Heart left ventricle (tissue), 16 donors: ENCODE results near the gene IL1RL1. TPM values are rescaled to one million over a fixed set of nuclear protein-coding genes. Genes with fewer than 3 reads are reported as not detected.

Experiments
- ATAC-seq, 4 donors: fragments of 200-7000 bp; cut with Tn5 transposase; one replicate each; pipeline ENCODE4 v1.9.1; 2020 to 2022; ENCODE audit warnings: moderate library complexity in 4 of 4, mild to moderate bottlenecking in 3 of 4, moderate number of reproducible peaks in 1 of 4
- DNase-seq, 5 donors: peaks; one replicate each; pipeline ENCODE4 v3.0.0-alpha.2; 2020
- H3K27ac ChIP-seq, 12 donors: fragments of 200-600 bp; sonication (generic) in 4 of 12; one replicate each; pipeline versions ENCODE4 v1.5.0 to v1.8.0; 2016 to 2022; ENCODE audit warnings: mild to moderate bottlenecking in 2 of 12
- H3K27me3 ChIP-seq, 9 donors: fragments of 200-600 bp; sonication (generic) in 2 of 9; one replicate each; pipeline versions ENCODE4 v1.5.1 to v1.8.0; 2016 to 2022; ENCODE audit warnings: mild to moderate bottlenecking in 3 of 9
- H3K36me3 ChIP-seq, 9 donors: fragments of 200-600 bp; sonication (generic) in 2 of 9; one replicate each; pipeline versions ENCODE4 v1.5.0 to v1.8.0; 2018 to 2022; ENCODE audit warnings: mild to moderate bottlenecking in 2 of 9
- H3K4me1 ChIP-seq, 12 donors: fragments of 200-600 bp; sonication (generic) in 4 of 12; one replicate each; pipeline versions ENCODE4 v1.5.0 to v1.8.0; 2016 to 2022; ENCODE audit warnings: mild to moderate bottlenecking in 3 of 12
- H3K4me3 ChIP-seq, 12 donors: fragments of 200-600 bp; sonication (generic) in 4 of 12; one replicate each; pipeline versions ENCODE4 v1.5.0 to v1.8.0; 2017 to 2022; ENCODE audit warnings: mild to moderate bottlenecking in 9 of 12, moderate library complexity in 4 of 12
- H3K9me3 ChIP-seq, 12 donors: fragments of 200-600 bp; sonication (generic) in 4 of 12; one replicate each; pipeline versions ENCODE4 v1.5.0 to v1.8.0; 2016 to 2022; ENCODE audit warnings: mild to moderate bottlenecking in 1 of 12
- CTCF ChIP-seq, 12 donors: fragments of 200-600 bp; sonication (generic) in 4 of 12; IDR thresholded peaks; one replicate each; pipeline versions ENCODE4 v1.5.0 to v1.8.0; 2018 to 2022; ENCODE audit warnings: antibody characterized with exemption in 12 of 12, mild to moderate bottlenecking in 5 of 12
- POLR2A ChIP-seq, 2 donors: fragments of 450-650 bp; IDR thresholded peaks; one replicate each; pipeline ENCODE4 v1.6.1; 2017; ENCODE audit warnings: antibody characterized with exemption in 2 of 2, mild to moderate bottlenecking in 2 of 2, moderate library complexity in 2 of 2
- WGBS, 4 donors: extraction: QIAGEN DNeasy Blood & Tissue Kit in 2 of 4; methylation state at CpG; one replicate each; pipeline versions ENCODE4 v1.1.5 to v1.1.7; 2013 to 2018; 5-methylcytosine and 5-hydroxymethylcytosine counted together
- intact Hi-C, 10 donors: fragments of 100-400 bp; cut with DNase I; formaldehyde crosslinking; loops; one replicate each; pipeline versions ENCODE4 v1.11.1 to v1.14.2; 2022
- polyA plus RNA-seq, 2 donors: library from polyadenylated mRNA; stranded (reverse); fragments of 200-250 nt; gene quantifications; one replicate each; pipeline ENCODE4 v1.2.3, GENCODE V29; 2013
- total RNA-seq, 9 donors: library from RNA; depleted of rRNA in 2 of 9; stranded (reverse); fragments of >200 nt in 2 of 9; fragmentation: NEBNext Ultra II Directional in 3 of 9; extraction: Animal tissue kit (Norgen Biotek cat#: 25700) in 3 of 9; gene quantifications; one replicate each; pipeline versions ENCODE4 v1.1.0 to v1.2.4, GENCODE V29; 2016 to 2023
- donor health status: ischemic (EF 13 %, LVEDD 7.1; RV severe dilation, severe dysfunction).
- donor health status: healthy with polysubstance abuse.
- donor health status: DM: no; HTN: yes; CAD: no.
- donor health status: DM: no; HTN: no; CAD: no.
- donor health status: ischemic (EF 25% LVEDD 6.9; RV normal size, moderate dysfunction).
- donor health status: ischemic (EF 25% LVEDD 5.7; RV mildly dilated, moderate dysfunction).
- donor health status: healthy.
- donor health status: DM: yes; HTN: yes; CAD: no.
- donor health status: ischemic (EF 35%, LVEDD 5.7; RV mildly dilated, moderate dysfunction).
- donor health status: nonischemic (EF 11% LVEDD 7.7; RV severe dilation, severe dysfunction).
- donor health status: DM: yes; HTN: yes; CAD: no.
- donor health status: PGD.
- donor health status: ischemic (EF 29% LVEDD 5.4; RV normal size, mild dysfunction).
- donor health status: nonischemic (EF 23%, LVEDD 6.1; RV moderate dilation, normal function).

The IL1RL1 gene
- total and polyA plus RNA-seq, 11 donors: 0.25 to 84.9 (median 1.6) TPM

GRCh38 chr2:102284611-102285010 lies 26.8 kb upstream of the IL1RL1 start:
- Histone ChIP-seq H3K4me1 (peaks cover 0 to 19% (median 0%) of the 10 kb centered on the region in 12 donors), H3K36me3 (no peaks in the 10 kb centered on the region), H3K9me3 (no peaks in the 10 kb centered on the region), H3K4me3 (no peak overlapping the region), H3K27ac (no peak overlapping the region), H3K27me3 (peaks cover 0 to 58% (median 0%) of the 10 kb centered on the region in 9 donors)
- TF ChIP-seq CTCF (IDR thresholded peaks at IDR 0.05) (no peak), POLR2A (IDR thresholded peaks at IDR 0.05) (no peak)
- intact Hi-C loops: no loop called here
- 94 to 97% (median 94%) methylated on average over 3 of the region's 3 CpGs for WGBS, 4 donors
- ATAC-seq (no peak), DNase-seq (no peak)

GRCh38 chr2:102285368-102285767 lies 26.0 kb upstream of the IL1RL1 start:
- no peak for DNase-seq
- no peak for ATAC-seq
- H3K27me3 ChIP-seq: peaks cover 0 to 55% (median 0%) of the 10 kb centered on the region in 9 donors
- no peak for TF ChIP-seq POLR2A (IDR thresholded peaks at IDR 0.05)
- no peak for TF ChIP-seq CTCF (IDR thresholded peaks at IDR 0.05)
- H3K9me3 ChIP-seq: no peaks in the 10 kb centered on the region
- H3K4me1 ChIP-seq: peaks cover 0 to 19% (median 0%) of the 10 kb centered on the region in 12 donors
- intact Hi-C loops: no loop called here
- H3K4me3 ChIP-seq: no peak overlapping the region
- WGBS, 4 donors: 87 to 90% (median 88%) methylated on average over 2 of the region's 2 CpGs
- no peak overlapping the region for H3K27ac ChIP-seq
- no peaks in the 10 kb centered on the region for H3K36me3 ChIP-seq

GRCh38 chr2:102286041-102286440 lies 25.3 kb upstream of the IL1RL1 start:
- 43 to 62% (median 54%) methylated on average over 3 of the region's 3 CpGs for WGBS, 4 donors
- Histone ChIP-seq H3K36me3 (no peaks in the 10 kb centered on the region), H3K27ac (no peak overlapping the region), H3K4me3 (no peak overlapping the region), H3K27me3 (peaks cover 0 to 48% (median 0%) of the 10 kb centered on the region in 9 donors), H3K4me1 (peaks cover 0 to 19% (median 0%) of the 10 kb centered on the region in 12 donors), H3K9me3 (no peaks in the 10 kb centered on the region)
- TF ChIP-seq CTCF (IDR thresholded peaks at IDR 0.05) (no peak), POLR2A (IDR thresholded peaks at IDR 0.05) (no peak)
- ATAC-seq (no peak), DNase-seq (no peak)
- intact Hi-C loops: no loop called here

GRCh38 chr2:102289129-102289528 lies 22.2 kb upstream of the IL1RL1 start:
- TF ChIP-seq POLR2A (IDR thresholded peaks at IDR 0.05) (no peak), CTCF (IDR thresholded peaks at IDR 0.05) (no peak)
- Histone ChIP-seq H3K4me3 (no peak overlapping the region), H3K9me3 (no peaks in the 10 kb centered on the region), H3K27ac (no peak overlapping the region), H3K4me1 (peaks cover 0 to 12% (median 0%) of the 10 kb centered on the region in 12 donors), H3K27me3 (peaks cover 0 to 48% (median 0%) of the 10 kb centered on the region in 9 donors), H3K36me3 (no peaks in the 10 kb centered on the region)
- 86 to 90% (median 88%) methylated on average over 5 of the region's 5 CpGs for WGBS, 4 donors
- intact Hi-C loops: no loop called here
- ATAC-seq (peak in 1 of 4 donors; percentile 43), DNase-seq (no peak)
